GM12891 (cell line): ENCODE results near the gene ARG2.
"Not testable (repeated sequence)": the region's sequence is repeated elsewhere in the genome, so short reads cannot be mapped to it uniquely, and the experiment has no call there.

Source experiments
- PAX5 ChIP-seq: IDR thresholded peaks from 2 replicates; pipeline ENCODE4 v1.6.1; 2011; ENCODE audit warnings: low read length, moderate library complexity, mild to moderate bottlenecking; ENCODE audit not compliant: insufficient read depth, severe bottlenecking
- POLR2A ChIP-seq: IDR thresholded peaks from 2 replicates; pipeline ENCODE4 v1.6.1; 2011; ENCODE audit warnings: low read depth, low read length, control low read depth
- POLR2AphosphoS5 ChIP-seq: IDR thresholded peaks from 2 replicates; pipeline ENCODE4 v1.6.1; 2011; ENCODE audit warnings: low read depth, low read length, control low read depth
- POU2F2 ChIP-seq: IDR thresholded peaks from 2 replicates; pipeline ENCODE4 v1.6.1; 2011; ENCODE audit warnings: low read depth, mild to moderate bottlenecking, control low read depth, low read length, moderate library complexity
- SPI1 ChIP-seq: IDR thresholded peaks from 2 replicates; pipeline ENCODE4 v1.6.1; 2011; ENCODE audit warnings: low read depth, low read length, control low read depth
- TAF1 ChIP-seq: IDR thresholded peaks from 2 replicates; pipeline ENCODE4 v1.6.1; 2011; ENCODE audit warnings: low read depth, low read length, control low read depth

- TF ChIP-seq POLR2AphosphoS5, POLR2A, TAF1, PAX5, POU2F2, SPI1: not testable (repeated sequence)
Measured at GRCh38 chr14:67600562-67600974, 19.2 kb upstream of the ARG2 start.
